GM18511 (cell line): Measurements from ENCODE around the gene PFKL.
A peak's percentile ranks its signal among the peaks of the same experiment; 100 is the strongest.
"Not testable (repeated sequence)": the region's sequence is repeated elsewhere in the genome, so short reads cannot be mapped to it uniquely, and the experiment has no call there.

ENCODE experiments used
- ATAC-seq: cut with Tn5 transposase; IDR thresholded peaks from one replicate; pipeline ENCODE4 v1.9.1; 2021; ENCODE audit warnings: mild to moderate bottlenecking, moderate library complexity; ENCODE audit not compliant: unreplicated experiment

The PFKL gene

GRCh38 chr21:44293551-44294231, 6.2 kb upstream of the PFKL start:
- ATAC-seq, result no peak

DNA sequence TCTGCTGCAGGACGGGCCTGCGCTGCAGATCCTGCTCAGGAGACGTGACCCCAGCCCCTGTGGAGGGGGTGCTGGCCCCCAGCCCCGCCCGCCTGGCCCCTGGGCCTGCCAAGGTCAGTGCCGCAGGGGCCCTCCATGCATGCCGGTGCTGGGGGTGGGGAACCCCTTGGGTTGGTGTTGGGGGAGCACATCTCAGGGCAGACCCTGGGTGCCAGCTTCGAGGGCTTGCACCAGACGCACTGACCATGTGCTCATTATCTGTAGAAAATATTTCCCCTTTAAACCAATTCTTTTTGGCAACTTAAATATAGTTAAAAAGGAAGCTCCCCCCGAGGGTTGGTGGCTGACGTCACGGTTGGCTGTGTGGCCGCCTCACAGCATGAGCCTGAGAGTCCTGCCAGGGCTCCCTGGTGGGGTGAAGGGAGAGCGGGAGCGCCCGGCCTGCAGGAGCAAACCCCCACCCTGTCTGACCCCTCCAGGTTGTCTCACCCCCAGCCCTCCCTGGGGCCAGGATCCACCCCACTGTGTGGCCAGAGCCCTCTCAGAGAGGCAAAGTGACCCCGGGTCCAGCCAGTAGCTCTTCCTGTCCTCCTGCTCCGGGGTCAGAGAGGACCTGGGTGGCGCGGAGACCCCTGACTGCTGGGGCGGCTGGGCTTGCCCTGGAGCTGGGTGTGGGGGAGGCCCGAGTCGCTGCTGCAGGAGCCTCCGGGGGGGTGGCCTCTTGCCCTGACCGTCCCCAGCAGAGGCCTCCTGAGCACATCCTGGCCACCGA, 5.3 kb upstream of the PFKL start:
- ATAC-seq, result no peak

GRCh38 chr21:44295163-44295573, 4.7 kb upstream of the PFKL start:
- ATAC-seq, result no peak

- ATAC-seq, result no peak
Measured at GRCh38 chr21:44295646-44296045, 4.2 kb upstream of the PFKL start.

- no peak for ATAC-seq
Measured at GRCh38 chr21:44296103-44296519, 3.7 kb upstream of the PFKL start.

GRCh38 chr21:44296916-44297315, 2.9 kb upstream of the PFKL start:
- no peak for ATAC-seq

DNA sequence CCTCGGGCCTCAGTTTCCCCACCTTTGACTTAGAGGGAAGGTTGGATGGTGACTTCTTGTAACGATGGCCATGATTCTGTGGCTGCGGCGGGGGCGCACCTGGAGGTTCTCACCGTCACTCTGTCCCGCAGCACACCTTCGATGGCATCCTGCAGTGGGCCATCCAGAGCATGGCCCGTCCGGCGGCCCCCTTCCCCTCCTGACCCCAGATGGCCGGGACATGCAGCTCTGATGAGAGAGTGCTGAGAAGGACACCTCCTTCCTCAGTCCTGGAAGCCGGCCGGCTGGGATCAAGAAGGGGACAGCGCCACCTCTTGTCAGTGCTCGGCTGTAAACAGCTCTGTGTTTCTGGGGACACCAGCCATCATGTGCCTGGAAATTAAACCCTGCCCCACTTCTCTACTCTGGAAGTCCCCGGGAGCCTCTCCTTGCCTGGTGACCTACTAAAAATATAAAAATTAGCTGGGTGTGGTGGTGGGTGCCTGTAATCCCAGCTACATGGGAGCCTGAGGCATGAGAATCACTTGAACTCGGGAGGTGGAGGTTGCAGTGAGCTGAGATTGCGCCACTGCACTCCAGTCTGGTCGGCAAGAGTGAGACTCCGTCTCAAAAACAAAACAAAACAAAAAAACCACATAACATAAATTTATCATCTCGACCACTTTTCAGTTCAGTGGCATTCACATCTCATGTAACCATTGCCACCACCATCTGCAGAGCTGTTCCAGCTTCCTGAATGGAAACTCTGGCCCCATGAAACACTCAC, 2.1 kb upstream of the PFKL start:
- ATAC-seq, result no peak

GRCh38 chr21:44298301-44298700, 1.6 kb upstream of the PFKL start:
- ATAC-seq, result no peak

- peak; percentile 5 for ATAC-seq
Measured at GRCh38 chr21:44299085-44299457, 782 bp upstream of the PFKL start.

- ATAC-seq, result peak; percentile 36
Measured at GRCh38 chr21:44300262-44300959, 558 bp downstream of the PFKL start.

- no peak for ATAC-seq
Measured at GRCh38 chr21:44301141-44301540, 1.3 kb downstream of the PFKL start.

GRCh38 chr21:44301961-44302406, 2.1 kb downstream of the PFKL start:
- no peak for ATAC-seq

DNA sequence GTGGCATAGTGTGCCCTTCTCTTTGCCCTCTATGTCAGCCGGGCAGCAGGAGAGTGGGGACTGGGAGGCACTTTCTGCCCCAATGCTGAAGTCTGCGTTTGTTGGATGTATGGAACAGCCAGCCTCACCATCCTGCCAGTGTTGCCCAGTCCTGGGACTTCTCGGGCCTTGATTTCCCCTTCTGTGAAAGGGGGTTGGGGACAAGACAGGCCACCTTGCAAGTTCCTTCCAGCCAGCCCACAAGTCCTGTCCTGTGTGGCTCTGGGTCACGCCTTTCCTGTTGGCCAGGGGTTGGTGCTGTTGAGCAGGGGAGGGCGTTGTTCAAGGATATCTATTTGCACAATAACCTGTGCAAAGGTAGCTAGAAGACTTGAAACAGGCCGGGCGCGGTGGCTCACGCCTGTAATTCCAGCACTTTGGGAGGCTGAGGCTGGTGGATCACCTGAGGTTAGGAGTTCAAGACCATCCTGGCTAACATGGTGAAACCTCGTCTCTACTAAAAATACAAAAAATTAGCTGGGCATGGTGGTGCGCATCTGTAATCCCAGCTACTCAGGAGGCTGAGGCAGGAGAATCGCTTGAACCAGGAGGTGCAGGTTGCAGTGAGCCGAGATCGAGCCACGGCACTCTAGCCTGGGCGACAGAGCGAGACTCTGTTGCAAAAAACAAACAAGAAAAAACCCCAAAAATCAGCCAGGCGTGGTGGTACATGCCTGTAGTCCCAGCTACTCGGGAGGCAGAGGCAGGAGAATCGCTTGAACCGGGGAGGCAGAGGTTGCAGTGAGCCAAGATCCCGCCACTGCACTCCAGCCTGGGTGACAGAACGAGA, 2.9 kb downstream of the PFKL start:
- not testable (repeated sequence) for ATAC-seq

- no peak for ATAC-seq
Measured at GRCh38 chr21:44303490-44303981, 3.7 kb downstream of the PFKL start.

DNA sequence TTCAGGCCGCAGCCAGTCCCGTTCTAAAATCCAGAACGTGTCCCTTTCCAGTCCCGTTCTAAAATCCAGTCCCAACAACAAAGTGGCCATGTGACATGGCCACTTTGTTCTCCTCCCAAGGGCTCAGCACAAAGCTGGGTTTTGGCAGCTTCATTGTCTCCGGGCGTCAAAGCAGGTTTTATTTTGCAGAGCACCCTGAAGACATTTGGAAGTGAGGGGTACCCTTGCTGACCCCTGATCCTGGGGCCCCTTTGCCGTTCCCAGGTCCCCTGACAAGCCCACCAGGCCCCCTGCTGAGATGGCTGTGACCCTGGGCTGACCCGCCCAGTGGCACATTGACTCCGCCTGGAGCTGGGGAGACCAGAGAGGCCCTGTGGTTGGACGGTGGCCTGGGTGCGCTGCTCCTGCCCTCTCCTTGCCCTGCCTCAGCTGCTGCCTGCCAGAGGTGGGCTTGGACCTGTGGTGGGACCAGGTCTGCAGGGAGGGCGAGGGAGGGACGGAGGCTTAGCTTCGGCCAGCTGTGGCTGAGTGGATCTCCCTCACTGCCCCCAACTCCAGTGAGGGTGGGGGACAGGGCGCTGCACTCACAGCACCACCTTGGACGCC, 4.3 kb downstream of the PFKL start:
- no peak for ATAC-seq

DNA sequence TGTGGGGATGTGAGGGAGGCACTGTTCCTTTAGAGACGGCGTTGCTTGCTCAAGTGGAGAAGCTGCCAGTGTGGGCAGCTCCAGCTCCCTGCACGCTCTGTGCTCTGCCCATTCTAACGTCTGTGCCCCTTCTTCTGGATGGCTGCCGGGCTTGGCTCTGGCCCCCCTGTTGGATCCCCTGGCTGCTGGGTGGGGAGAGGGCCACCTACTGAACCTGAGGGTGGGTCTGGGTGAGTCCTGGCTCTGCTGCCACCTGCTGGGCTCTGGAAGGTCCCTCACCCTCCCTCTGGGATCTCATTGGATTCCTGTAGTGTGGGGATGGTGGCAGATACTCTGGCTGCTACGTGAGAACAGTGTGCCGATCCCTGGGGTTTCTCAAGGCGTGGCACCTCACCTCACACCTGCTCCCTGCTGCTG, 5.0 kb downstream of the PFKL start:
- no peak for ATAC-seq

DNA sequence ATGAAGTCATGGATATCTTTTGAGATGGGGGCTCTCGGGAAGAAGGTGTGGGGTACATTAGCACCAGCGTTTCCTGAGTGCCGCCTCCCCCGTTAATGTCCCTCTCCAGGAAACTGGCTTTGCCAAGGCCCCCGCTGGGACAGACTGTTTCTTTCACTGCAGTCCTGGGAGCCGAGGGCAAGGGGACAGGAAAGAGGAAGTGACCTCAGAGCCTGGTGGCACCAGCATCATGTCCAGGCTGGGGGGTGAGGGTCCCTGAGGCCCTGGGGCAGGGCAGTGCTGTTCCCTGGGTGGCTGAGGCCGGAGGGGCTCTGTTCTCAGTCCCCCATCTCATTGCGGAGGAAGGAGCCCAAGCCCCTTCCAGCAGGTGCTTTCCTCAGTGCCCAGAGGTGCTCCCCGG, 5.8 kb downstream of the PFKL start:
- ATAC-seq, result no peak

GRCh38 chr21:44306936-44307704, 7.3 kb downstream of the PFKL start:
- ATAC-seq, result no peak
